K562 (cell line): Measurements from ENCODE around the gene MTOR. TPM values are rescaled to one million over a fixed set of nuclear protein-coding genes. Genes with fewer than 3 reads are reported as not detected.

Source experiments
- ATF2 ChIP-seq: sonication (generic); formaldehyde crosslinking; IDR thresholded peaks from 2 replicates; pipeline ENCODE4 v1.8.1; 2022; ENCODE audit warnings: missing genetic modification reagents
- CEBPG ChIP-seq, 3 experiments: fragments of 200-800 bp in 1 of 3; sonication (Bioruptor generic) in 1 of 3; sonication (generic) in 1 of 3; formaldehyde crosslinking in 1 of 3; IDR thresholded peaks in 2 of 3; conservative IDR thresholded peaks in 1 of 3; 2 replicates each; pipeline versions ENCODE4 v1.6.1 to v1.8.0; 2016 to 2022; ENCODE audit warnings: missing compliant biosample characterization in 2 of 3, missing genetic modification characterization in 2 of 3, mild to moderate bottlenecking in 1 of 3, missing genetic modification reagents in 1 of 3
- GABPA ChIP-seq: fragments of 200-800 bp; sonication (Bioruptor generic); conservative IDR thresholded peaks from 2 replicates; pipeline ENCODE4 v1.6.1; 2016; ENCODE audit warnings: low read depth, missing genetic modification characterization, missing compliant biosample characterization
- HMBOX1 ChIP-seq: sonication (generic); IDR thresholded peaks from 2 replicates; pipeline ENCODE4 v1.6.1; 2016
- HMG20A ChIP-seq: fragments of 450-650 bp; formaldehyde crosslinking; conservative IDR thresholded peaks from 2 replicates; pipeline ENCODE4 v1.4.0; 2020; ENCODE audit warnings: mild to moderate bottlenecking, mixed read lengths
- MCM3 ChIP-seq: fragments of 450-650 bp; IDR thresholded peaks from 2 replicates; pipeline ENCODE4 v1.6.1; 2016
- NFIC ChIP-seq: fragments of 450-650 bp; IDR thresholded peaks from 2 replicates; pipeline ENCODE4 v1.6.1; 2017; ENCODE audit warnings: mild to moderate bottlenecking, inconsistent platforms
- NR0B1 ChIP-seq: fragments of 450-650 bp; IDR thresholded peaks from one replicate; pipeline ENCODE4 v1.6.1; 2018; ENCODE audit warnings: mild to moderate bottlenecking, moderate library complexity; ENCODE audit not compliant: partially characterized antibody
- RERE ChIP-seq: sonication (generic); formaldehyde crosslinking; IDR thresholded peaks from 2 replicates; pipeline ENCODE4 v1.8.0; 2023; ENCODE audit warnings: missing genetic modification reagents, mild to moderate bottlenecking, borderline replicate concordance
- SIN3A ChIP-seq, 2 experiments: fragments of 150-350 bp in 1 of 2; IDR thresholded peaks; 2 replicates each; pipeline ENCODE4 v1.6.1; 2011 to 2016; ENCODE audit warnings: borderline replicate concordance in 2 of 2, low read depth in 2 of 2, low read length in 2 of 2, mild to moderate bottlenecking in 2 of 2, moderate library complexity in 2 of 2; ENCODE audit not compliant: control insufficient read depth in 1 of 2
- SREBF2 ChIP-seq: sonication (generic); formaldehyde crosslinking; IDR thresholded peaks from 2 replicates; pipeline ENCODE4 v1.4.0; 2020; ENCODE audit warnings: mild to moderate bottlenecking, missing genetic modification reagents
- SRSF1 ChIP-seq: fragments of 200-400 bp; formaldehyde crosslinking; IDR thresholded peaks from 2 replicates; pipeline ENCODE4 v1.6.1; 2017; ENCODE audit warnings: mild to moderate bottlenecking, low read depth, low read length, moderate library complexity
- TSC22D4 ChIP-seq: fragments of 450-650 bp; IDR thresholded peaks from 2 replicates; pipeline ENCODE4 v1.6.1; 2016; ENCODE audit warnings: missing genetic modification characterization, missing biosample characterization, control low read depth
- ZNF639 ChIP-seq, 2 experiments: fragments of 200-800 bp in 1 of 2; sonication (Bioruptor generic) in 1 of 2; sonication (generic) in 1 of 2; formaldehyde crosslinking in 1 of 2; IDR thresholded peaks in 1 of 2; conservative IDR thresholded peaks in 1 of 2; 2 replicates each; pipeline versions ENCODE4 v1.5.0 to v1.6.1; 2016 to 2020; ENCODE audit warnings: missing compliant biosample characterization in 1 of 2, missing genetic modification characterization in 1 of 2, missing genetic modification reagents in 1 of 2
- polyA plus RNA-seq, 8 experiments: library from polyadenylated mRNA; depleted of rRNA in 4 of 8; stranded (reverse) in 5 of 8; unstranded in 3 of 8; fragments of >200 nt; fragmentation: Nextera tagmentation in 2 of 8; fragmentation: Illumina TruSeq in 1 of 8; extraction: Ambion mirVana in 2 of 8; extraction: Trizol in 1 of 8; gene quantifications; 2 replicates each; pipeline versions ENCODE4 v1.2.1 to v1.2.3, GENCODE V29; 2011 to 2014; ENCODE audit warnings: inconsistent platforms in 1 of 8, missing spikeins in 1 of 8
- total RNA-seq, 7 experiments: library from RNA; depleted of rRNA in 6 of 7; stranded (reverse); fragments of >200 nt in 6 of 7; fragmentation: Illumina TruSeq in 2 of 7; extraction: Trizol in 2 of 7; gene quantifications; 2 replicates each; pipeline versions ENCODE4 v1.2.1 to v1.2.3, GENCODE V29; 2011 to 2021; ENCODE audit warnings: low replicate concordance in 1 of 7

MTOR gene
- total and polyA plus RNA-seq, 9 of the 15 experiments (the other 6 are each of a cell fraction or from before 2014, with no cell fraction given): 11.4 to 71.4 (median 52.2) TPM

GRCh38 chr1:11059968-11060830 is 202.2 kb downstream of the MTOR start, which contains the start of gene SRM (continued):
- TF ChIP-seq CEBPG (CRISPR knock-in tag; IDR thresholded peaks at IDR 0.05) (no peak), CEBPG (tag; conservative IDR thresholded peaks at IDR 0.05 in 1 of 2, IDR thresholded peaks at IDR 0.05 in 1 of 2) (no peak), TSC22D4 (tag) (no peak), HMBOX1 (no peak), HMG20A (CRISPR knock-in tag) (no peak), MCM3 (no peak), SRSF1 (no peak), SREBF2 (CRISPR knock-in tag) (no peak), GABPA (tag) (peak; percentile 86), ATF2 (CRISPR knock-in tag) (no peak), SIN3A (IDR thresholded peaks at IDR 0.05; ENCODE audit: borderline replicate concordance in 2 of 2, control insufficient read depth in 1 of 2, low read depth in 2 of 2, low read length in 2 of 2) (peak; percentile 84 to 97; a peak in 3 of 4 replicates), NR0B1 (no peak), NFIC (peak; percentile 47), RERE (CRISPR knock-in tag) (no peak), ZNF639 (CRISPR knock-in tag; conservative IDR thresholded peaks at IDR 0.05 in 1 of 2, IDR thresholded peaks at IDR 0.05 in 1 of 2) (peak in 1 of 2 experiments; percentile 89; a peak in 2 of 4 replicates)
